ENCODE data around the gene WASL.

- TF ChIP-seq POLR2A (IDR thresholded peaks at IDR 0.05) (no peak), CTCF (IDR thresholded peaks at IDR 0.05) (no peak)
Measured at GRCh38 chr7:123774496-123774895, 25.7 kb upstream of the WASL start.
